Measurements from ENCODE around the gene DOK5.

GRCh38 chr20:54451171-54451570 is 24.2 kb upstream of the DOK5 start:
- TF ChIP-seq, protein P1, sequence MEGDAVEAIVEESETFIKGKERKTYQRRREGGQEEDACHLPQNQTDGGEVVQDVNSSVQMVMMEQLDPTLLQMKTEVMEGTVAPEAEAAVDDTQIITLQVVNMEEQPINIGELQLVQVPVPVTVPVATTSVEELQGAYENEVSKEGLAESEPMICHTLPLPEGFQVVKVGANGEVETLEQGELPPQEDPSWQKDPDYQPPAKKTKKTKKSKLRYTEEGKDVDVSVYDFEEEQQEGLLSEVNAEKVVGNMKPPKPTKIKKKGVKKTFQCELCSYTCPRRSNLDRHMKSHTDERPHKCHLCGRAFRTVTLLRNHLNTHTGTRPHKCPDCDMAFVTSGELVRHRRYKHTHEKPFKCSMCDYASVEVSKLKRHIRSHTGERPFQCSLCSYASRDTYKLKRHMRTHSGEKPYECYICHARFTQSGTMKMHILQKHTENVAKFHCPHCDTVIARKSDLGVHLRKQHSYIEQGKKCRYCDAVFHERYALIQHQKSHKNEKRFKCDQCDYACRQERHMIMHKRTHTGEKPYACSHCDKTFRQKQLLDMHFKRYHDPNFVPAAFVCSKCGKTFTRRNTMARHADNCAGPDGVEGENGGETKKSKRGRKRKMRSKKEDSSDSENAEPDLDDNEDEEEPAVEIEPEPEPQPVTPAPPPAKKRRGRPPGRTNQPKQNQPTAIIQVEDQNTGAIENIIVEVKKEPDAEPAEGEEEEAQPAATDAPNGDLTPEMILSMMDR (IDR thresholded peaks at IDR 0.05; ENCODE audit: extremely low read depth in 1 of 2, insufficient read depth in 1 of 2, low read depth in 1 of 2, low read length in 2 of 2) = no peak
- TF ChIP-seq POLR2A (IDR thresholded peaks at IDR 0.05; ENCODE audit: low read depth, low read length) (no peak), FOS (IDR thresholded peaks at IDR 0.05; ENCODE audit: borderline replicate concordance, insufficient read depth, low read length) (no peak), GATA2 (IDR thresholded peaks at IDR 0.05; ENCODE audit: insufficient read depth, insufficient read length, low read depth, low read length) (no peak), POLR2AphosphoS5 (IDR thresholded peaks at IDR 0.05; ENCODE audit: insufficient read depth, low read depth, low read length) (no peak), EZH2 (IDR thresholded peaks at IDR 0.05; ENCODE audit: borderline replicate concordance, low read depth, low read length, severe bottlenecking) (no peak)
